K562 (cell line): ENCODE data around the gene CHRNE. TPM values are rescaled to one million over a fixed set of nuclear protein-coding genes. Genes with fewer than 3 reads are reported as not detected.

Experiments
- BRCA1 ChIP-seq, 2 experiments: fragments of 450-650 bp in 1 of 2; sonication (generic) in 1 of 2; formaldehyde crosslinking in 1 of 2; IDR thresholded peaks; 2 replicates each; pipeline versions ENCODE4 v1.5.0 to v1.6.1; 2017 to 2020; ENCODE audit warnings: mild to moderate bottlenecking in 1 of 2, missing genetic modification reagents in 1 of 2
- C11orf30 ChIP-seq: fragments of 450-650 bp; IDR thresholded peaks from 2 replicates; pipeline ENCODE4 v1.6.1; 2016; ENCODE audit warnings: low read depth, mild to moderate bottlenecking
- NFE2 ChIP-seq: IDR thresholded peaks from 2 replicates; pipeline ENCODE4 v1.6.1; 2014; ENCODE audit warnings: antibody characterized with exemption, low read depth
- PHB2 ChIP-seq: fragments of 450-650 bp; IDR thresholded peaks from 2 replicates; pipeline ENCODE4 v1.6.1; 2017; ENCODE audit warnings: low read depth
- POLR3G ChIP-seq: IDR thresholded peaks from 2 replicates; pipeline ENCODE4 v1.6.1; 2011; ENCODE audit not compliant: insufficient read length, insufficient replicate concordance; ENCODE audit errors: extremely low read depth
- SIN3A ChIP-seq, 2 experiments: fragments of 150-350 bp in 1 of 2; IDR thresholded peaks; 2 replicates each; pipeline ENCODE4 v1.6.1; 2011 to 2016; ENCODE audit warnings: borderline replicate concordance in 2 of 2, low read depth in 2 of 2, low read length in 2 of 2, mild to moderate bottlenecking in 2 of 2, moderate library complexity in 2 of 2; ENCODE audit not compliant: control insufficient read depth in 1 of 2
- ZFP30 ChIP-seq: fragments of 250-450 bp; sonication (Bioruptor Pico); IDR thresholded peaks from 2 replicates; pipeline ENCODE4 v1.8.0; 2022; ENCODE audit warnings: moderate library complexity, mild to moderate bottlenecking, inconsistent platforms, borderline replicate concordance
- ZNF354B ChIP-seq: fragments of 250-450 bp; sonication (Bioruptor Pico); IDR thresholded peaks from 2 replicates; pipeline ENCODE4 v1.4.0; 2020
- ZNF408 ChIP-seq: fragments of 250-450 bp; sonication (Bioruptor Pico); IDR thresholded peaks from 2 replicates; pipeline ENCODE4 v1.4.0; 2020; ENCODE audit warnings: low read depth, mild to moderate bottlenecking, moderate library complexity
- ZNF695 ChIP-seq: fragments of 450-650 bp; formaldehyde crosslinking; IDR thresholded peaks from 2 replicates; pipeline ENCODE4 v1.4.0; 2020; ENCODE audit warnings: mild to moderate bottlenecking, moderate library complexity
- polyA plus RNA-seq, 8 experiments: library from polyadenylated mRNA; depleted of rRNA in 4 of 8; stranded (reverse) in 5 of 8; unstranded in 3 of 8; fragments of >200 nt; fragmentation: Nextera tagmentation in 2 of 8; fragmentation: Illumina TruSeq in 1 of 8; extraction: Ambion mirVana in 2 of 8; extraction: Trizol in 1 of 8; gene quantifications; 2 replicates each; pipeline versions ENCODE4 v1.2.1 to v1.2.3, GENCODE V29; 2011 to 2014; ENCODE audit warnings: inconsistent platforms in 1 of 8, missing spikeins in 1 of 8
- total RNA-seq, 7 experiments: library from RNA; depleted of rRNA in 6 of 7; stranded (reverse); fragments of >200 nt in 6 of 7; fragmentation: Illumina TruSeq in 2 of 7; extraction: Trizol in 2 of 7; gene quantifications; 2 replicates each; pipeline versions ENCODE4 v1.2.1 to v1.2.3, GENCODE V29; 2011 to 2021; ENCODE audit warnings: low replicate concordance in 1 of 7
- TF ChIP-seq, protein P1 (sequence below): fragments of 450-650 bp; IDR thresholded peaks from 2 replicates; pipeline ENCODE4 v1.6.1; 2016; ENCODE audit warnings: mild to moderate bottlenecking, moderate library complexity
- TF ChIP-seq, protein P2 (sequence below): sonication (generic); formaldehyde crosslinking; IDR thresholded peaks from 2 replicates; pipeline ENCODE4 v1.9.0; 2022; ENCODE audit warnings: mild to moderate bottlenecking, missing genetic modification reagents
- TF ChIP-seq, protein P3 (sequence below): fragments of 450-650 bp; IDR thresholded peaks from 2 replicates; pipeline ENCODE4 v1.6.1; 2016; ENCODE audit warnings: low read depth, mild to moderate bottlenecking, moderate library complexity

Gene CHRNE
- total and polyA plus RNA-seq, 9 of the 15 experiments (the other 6 are each of a cell fraction or from before 2014, with no cell fraction given) = not detected

DNA sequence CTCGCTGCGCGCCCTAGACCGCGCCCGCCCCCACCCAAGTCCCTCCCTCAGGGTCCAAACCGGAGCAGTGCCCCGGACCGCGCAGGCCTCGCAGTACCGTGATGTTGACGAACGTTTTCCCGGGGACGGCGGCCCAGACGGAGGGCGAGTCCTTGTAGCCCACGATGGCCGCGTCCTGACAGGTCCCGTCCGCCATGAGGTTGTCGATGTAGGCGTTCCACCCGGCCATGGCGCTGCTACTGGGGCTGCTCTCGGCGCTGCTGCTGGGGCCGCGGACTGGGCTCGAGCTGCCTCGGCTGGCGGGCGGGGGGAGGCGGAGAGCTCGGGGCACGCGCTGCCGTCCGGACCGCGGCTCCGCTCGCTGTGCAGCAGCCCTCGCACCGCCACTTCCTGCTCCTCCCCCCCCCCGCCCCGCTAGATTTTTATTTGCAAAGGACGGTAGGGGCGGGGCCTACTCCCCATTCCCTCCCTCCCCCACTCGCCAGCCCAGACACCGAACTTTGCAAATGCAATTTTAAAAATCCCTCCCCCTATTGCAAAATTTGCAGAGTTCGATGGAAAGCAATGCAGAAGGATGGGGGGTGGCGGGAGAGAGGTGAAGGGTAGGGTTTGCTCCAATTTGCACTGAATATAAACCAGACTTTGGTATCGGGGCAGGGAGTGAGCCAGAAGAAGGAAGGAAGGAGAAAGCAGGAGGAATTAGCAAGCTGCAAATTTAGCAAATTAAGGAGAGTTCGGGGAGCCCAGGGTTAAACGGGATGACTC, 45.5 kb upstream of the CHRNE start, which contains the start of gene PFN1 (continued):
- TF ChIP-seq, protein P1, sequence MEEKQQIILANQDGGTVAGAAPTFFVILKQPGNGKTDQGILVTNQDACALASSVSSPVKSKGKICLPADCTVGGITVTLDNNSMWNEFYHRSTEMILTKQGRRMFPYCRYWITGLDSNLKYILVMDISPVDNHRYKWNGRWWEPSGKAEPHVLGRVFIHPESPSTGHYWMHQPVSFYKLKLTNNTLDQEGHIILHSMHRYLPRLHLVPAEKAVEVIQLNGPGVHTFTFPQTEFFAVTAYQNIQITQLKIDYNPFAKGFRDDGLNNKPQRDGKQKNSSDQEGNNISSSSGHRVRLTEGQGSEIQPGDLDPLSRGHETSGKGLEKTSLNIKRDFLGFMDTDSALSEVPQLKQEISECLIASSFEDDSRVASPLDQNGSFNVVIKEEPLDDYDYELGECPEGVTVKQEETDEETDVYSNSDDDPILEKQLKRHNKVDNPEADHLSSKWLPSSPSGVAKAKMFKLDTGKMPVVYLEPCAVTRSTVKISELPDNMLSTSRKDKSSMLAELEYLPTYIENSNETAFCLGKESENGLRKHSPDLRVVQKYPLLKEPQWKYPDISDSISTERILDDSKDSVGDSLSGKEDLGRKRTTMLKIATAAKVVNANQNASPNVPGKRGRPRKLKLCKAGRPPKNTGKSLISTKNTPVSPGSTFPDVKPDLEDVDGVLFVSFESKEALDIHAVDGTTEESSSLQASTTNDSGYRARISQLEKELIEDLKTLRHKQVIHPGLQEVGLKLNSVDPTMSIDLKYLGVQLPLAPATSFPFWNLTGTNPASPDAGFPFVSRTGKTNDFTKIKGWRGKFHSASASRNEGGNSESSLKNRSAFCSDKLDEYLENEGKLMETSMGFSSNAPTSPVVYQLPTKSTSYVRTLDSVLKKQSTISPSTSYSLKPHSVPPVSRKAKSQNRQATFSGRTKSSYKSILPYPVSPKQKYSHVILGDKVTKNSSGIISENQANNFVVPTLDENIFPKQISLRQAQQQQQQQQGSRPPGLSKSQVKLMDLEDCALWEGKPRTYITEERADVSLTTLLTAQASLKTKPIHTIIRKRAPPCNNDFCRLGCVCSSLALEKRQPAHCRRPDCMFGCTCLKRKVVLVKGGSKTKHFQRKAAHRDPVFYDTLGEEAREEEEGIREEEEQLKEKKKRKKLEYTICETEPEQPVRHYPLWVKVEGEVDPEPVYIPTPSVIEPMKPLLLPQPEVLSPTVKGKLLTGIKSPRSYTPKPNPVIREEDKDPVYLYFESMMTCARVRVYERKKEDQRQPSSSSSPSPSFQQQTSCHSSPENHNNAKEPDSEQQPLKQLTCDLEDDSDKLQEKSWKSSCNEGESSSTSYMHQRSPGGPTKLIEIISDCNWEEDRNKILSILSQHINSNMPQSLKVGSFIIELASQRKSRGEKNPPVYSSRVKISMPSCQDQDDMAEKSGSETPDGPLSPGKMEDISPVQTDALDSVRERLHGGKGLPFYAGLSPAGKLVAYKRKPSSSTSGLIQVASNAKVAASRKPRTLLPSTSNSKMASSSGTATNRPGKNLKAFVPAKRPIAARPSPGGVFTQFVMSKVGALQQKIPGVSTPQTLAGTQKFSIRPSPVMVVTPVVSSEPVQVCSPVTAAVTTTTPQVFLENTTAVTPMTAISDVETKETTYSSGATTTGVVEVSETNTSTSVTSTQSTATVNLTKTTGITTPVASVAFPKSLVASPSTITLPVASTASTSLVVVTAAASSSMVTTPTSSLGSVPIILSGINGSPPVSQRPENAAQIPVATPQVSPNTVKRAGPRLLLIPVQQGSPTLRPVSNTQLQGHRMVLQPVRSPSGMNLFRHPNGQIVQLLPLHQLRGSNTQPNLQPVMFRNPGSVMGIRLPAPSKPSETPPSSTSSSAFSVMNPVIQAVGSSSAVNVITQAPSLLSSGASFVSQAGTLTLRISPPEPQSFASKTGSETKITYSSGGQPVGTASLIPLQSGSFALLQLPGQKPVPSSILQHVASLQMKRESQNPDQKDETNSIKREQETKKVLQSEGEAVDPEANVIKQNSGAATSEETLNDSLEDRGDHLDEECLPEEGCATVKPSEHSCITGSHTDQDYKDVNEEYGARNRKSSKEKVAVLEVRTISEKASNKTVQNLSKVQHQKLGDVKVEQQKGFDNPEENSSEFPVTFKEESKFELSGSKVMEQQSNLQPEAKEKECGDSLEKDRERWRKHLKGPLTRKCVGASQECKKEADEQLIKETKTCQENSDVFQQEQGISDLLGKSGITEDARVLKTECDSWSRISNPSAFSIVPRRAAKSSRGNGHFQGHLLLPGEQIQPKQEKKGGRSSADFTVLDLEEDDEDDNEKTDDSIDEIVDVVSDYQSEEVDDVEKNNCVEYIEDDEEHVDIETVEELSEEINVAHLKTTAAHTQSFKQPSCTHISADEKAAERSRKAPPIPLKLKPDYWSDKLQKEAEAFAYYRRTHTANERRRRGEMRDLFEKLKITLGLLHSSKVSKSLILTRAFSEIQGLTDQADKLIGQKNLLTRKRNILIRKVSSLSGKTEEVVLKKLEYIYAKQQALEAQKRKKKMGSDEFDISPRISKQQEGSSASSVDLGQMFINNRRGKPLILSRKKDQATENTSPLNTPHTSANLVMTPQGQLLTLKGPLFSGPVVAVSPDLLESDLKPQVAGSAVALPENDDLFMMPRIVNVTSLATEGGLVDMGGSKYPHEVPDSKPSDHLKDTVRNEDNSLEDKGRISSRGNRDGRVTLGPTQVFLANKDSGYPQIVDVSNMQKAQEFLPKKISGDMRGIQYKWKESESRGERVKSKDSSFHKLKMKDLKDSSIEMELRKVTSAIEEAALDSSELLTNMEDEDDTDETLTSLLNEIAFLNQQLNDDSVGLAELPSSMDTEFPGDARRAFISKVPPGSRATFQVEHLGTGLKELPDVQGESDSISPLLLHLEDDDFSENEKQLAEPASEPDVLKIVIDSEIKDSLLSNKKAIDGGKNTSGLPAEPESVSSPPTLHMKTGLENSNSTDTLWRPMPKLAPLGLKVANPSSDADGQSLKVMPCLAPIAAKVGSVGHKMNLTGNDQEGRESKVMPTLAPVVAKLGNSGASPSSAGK = no peak
- TF ChIP-seq BRCA1 (IDR thresholded peaks at IDR 0.05) = no peak
- TF ChIP-seq BRCA1 (CRISPR knock-in tag; IDR thresholded peaks at IDR 0.05) = no peak
- TF ChIP-seq SIN3A (IDR thresholded peaks at IDR 0.05; ENCODE audit: borderline replicate concordance in 2 of 2, control insufficient read depth in 1 of 2, low read depth in 2 of 2, low read length in 2 of 2) = peak; percentile 41 to 60; a peak in 3 of 4 replicates
- no peak for TF ChIP-seq PHB2
- TF ChIP-seq ZNF408 (CRISPR knock-in tag) = no peak
- 0 out of 2 replicates have a peak, but pooled peaks have one; percentile 15 for TF ChIP-seq C11orf30
- TF ChIP-seq, protein P2, sequence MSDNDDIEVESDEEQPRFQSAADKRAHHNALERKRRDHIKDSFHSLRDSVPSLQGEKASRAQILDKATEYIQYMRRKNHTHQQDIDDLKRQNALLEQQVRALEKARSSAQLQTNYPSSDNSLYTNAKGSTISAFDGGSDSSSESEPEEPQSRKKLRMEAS (CRISPR knock-in tag) = peak; percentile 65
- TF ChIP-seq POLR3G = no peak
- TF ChIP-seq ZFP30 (CRISPR knock-in tag) = no peak
- no peak for TF ChIP-seq ZNF695 (CRISPR knock-in tag)
- TF ChIP-seq NFE2 = no peak
- TF ChIP-seq ZNF354B (CRISPR knock-in tag) = no peak
- TF ChIP-seq, protein P3, sequence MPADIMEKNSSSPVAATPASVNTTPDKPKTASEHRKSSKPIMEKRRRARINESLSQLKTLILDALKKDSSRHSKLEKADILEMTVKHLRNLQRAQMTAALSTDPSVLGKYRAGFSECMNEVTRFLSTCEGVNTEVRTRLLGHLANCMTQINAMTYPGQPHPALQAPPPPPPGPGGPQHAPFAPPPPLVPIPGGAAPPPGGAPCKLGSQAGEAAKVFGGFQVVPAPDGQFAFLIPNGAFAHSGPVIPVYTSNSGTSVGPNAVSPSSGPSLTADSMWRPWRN = 0 out of 2 replicates have a peak, but pooled peaks have one; percentile 48
